GM04503 (cell line): Measurements from ENCODE around the gene SLC25A21.

Experiments
- DNase-seq: peaks from one replicate; pipeline ENCODE4 v3.0.0-alpha.2; 2012; ENCODE audit warnings: low read depth

SLC25A21 gene

DNA sequence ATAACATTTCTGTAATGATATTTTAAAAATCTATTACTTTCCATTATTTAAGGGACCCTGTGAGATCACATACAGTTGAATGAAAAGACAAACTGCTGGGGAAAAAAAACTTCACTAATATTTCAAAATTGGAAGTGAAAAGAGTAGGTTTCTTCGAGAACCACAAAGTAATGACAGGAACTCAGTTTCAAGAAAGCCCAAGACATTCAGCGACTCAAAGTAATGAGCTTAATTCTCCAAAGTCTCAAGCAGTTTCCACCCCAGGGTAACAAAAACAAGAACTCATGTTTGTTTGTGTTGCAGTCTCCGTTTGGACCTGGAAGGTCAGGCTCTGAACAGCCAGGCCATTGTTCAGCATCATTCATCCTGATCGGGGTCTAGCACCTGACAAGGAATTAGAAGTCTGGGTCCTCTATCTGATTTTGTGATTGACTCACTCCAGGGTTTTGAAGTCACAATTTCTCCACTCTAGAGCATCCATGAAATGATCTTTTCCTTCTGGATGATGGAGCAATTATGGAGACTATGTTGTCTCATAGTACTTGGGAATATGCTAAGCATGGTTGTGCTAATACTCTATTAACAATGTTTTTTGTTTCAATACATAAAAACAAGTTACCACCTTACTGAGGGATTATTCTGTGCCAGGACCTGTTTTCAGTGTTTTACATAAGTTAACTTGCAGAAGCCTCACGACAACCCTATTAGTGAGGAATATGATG lies 126.9 kb downstream of the SLC25A21 start:
- no peak for DNase-seq

DNA sequence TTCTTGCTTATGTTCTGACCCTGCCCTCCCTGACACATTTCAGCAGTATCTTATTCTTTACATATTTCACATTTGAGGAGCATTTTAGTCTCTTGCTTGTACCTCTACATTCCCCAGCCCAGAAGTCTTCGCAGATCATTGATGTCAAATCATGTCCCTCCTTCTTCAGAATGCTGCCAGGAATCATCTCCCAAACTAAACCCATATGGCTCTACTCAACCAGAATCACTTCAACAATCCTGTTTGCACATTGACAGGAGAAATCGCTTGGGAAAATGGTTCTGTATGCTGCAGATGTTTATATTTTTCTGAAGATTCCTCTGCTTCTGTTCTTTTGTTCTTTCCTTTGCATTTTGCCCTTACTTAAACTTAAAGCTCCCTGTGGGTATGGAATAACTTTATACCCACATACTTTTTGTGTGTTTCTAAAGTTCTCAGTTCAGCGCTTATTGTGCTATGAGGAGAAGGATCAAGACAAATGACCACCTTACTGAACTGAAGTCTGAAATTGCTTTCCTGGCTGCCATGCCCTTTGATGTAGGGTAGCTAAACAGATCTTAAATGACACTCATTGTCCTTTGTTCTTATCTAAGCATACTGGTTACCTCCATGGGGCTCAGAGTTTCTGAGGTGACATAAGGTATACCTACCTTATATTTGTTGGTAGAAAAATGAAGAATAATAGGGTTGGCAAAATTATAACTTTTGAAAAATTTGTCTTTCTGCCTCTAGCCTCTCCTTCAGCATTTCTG lies 134.6 kb downstream of the SLC25A21 start:
- no peak for DNase-seq

DNA sequence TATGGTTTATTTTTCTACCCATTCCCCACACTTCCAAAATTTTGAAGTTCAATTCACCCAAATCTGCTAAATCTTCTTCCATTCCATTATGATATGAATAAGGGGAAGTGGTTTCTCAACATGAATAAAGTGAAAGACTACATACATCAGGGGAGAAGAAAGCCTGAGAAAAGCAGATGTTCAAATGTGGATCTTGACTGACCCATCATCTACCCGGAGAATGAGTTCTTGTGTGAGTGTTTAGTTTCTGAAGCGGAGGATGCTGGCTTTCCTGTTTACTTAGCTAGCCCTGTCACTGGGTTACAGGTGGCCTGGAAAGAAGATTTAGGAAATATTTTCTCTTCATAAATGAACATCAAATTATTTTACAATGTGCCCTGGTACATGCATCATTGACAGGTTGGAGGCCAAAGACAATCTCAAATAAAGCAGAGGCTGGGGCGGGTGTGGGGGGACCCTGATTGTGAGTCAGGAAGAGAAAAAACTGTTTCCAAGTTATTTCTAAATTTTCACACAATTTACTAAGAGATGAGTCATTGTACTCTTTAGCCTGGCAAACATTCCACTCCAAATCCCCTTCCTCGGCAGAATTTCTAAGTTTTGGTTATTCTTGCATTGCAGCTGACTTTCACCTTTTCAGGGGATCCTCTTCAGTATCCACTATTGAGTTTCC lies 135.6 kb downstream of the SLC25A21 start:
- no peak for DNase-seq

DNA sequence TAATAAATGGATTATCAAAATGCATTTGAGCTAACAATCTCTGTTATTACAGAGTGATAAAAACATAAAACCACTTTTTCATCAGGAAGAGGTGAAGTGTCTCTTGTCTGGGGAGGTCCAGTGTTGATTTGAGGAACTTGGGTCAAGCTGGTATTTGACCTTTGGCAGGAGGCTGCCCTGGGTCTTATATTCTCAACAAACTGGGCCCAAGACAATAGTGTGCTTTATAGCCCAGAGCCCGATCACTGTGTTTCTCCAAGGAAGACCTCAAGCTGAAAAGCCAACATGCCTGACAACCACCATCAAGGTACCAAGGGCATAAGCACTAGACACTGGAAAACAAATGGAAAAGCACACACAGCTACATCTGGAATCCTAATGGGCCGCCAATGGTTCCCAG lies 137.0 kb downstream of the SLC25A21 start:
- DNase-seq = no peak

DNA sequence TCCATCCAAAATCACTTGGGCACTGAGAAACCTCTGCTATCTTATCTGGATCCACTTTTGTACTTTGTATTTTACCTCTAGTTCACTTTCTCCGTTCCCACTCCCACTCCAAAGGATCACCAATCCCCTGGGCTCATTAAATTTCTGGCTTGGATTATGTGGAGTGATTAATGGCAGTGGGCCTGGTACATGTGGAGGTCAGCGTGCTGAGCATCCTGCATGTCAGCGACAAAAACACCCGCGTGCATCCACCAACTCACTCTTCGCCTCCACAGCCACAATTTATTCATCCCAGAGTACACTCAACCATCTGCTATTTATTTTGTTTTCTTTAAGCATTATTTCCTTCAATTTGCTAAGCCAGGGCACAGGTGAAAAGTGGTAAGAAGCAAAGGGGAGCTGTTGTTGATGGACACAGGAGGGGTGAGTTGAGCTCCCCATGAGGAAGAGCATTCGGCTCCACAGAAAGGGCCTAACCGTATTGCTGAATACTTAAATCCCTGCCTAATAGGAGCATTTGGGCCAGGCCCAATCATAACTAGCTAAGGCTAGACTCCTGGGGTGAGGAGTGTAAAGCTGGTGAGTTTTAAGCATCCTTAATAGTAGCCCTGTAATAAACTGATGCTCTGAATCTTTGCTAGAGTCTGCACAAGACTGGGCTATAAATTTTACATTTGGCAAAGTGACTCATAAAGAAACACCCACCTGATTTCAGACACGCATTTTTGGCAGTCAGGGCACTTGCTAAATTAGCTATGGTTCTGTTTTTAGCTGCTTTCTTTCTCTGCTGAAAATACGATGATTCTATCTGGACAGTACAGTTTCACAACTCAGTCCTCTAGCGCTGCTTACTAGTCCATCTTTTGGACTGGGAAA lies 137.8 kb downstream of the SLC25A21 start:
- DNase-seq = peak; percentile 28

DNA sequence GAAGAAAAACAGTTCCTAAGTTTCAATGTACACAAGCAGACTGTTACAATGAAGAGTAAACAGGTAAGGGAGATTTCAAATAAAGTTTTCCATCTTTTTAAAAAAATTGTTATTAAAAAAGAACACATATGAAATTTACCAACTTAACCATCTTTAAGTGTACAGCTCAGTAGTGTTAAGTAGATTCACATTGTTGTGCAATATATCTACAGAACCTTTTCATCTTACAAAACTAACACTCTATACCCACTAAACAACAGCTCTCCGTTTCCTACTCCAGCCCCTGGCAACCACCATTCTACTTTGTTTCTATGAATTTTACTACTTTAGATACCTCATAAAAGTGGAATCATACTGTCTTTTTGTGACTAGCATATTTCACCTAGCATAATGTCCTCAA lies 139.5 kb downstream of the SLC25A21 start:
- DNase-seq = no peak

DNA sequence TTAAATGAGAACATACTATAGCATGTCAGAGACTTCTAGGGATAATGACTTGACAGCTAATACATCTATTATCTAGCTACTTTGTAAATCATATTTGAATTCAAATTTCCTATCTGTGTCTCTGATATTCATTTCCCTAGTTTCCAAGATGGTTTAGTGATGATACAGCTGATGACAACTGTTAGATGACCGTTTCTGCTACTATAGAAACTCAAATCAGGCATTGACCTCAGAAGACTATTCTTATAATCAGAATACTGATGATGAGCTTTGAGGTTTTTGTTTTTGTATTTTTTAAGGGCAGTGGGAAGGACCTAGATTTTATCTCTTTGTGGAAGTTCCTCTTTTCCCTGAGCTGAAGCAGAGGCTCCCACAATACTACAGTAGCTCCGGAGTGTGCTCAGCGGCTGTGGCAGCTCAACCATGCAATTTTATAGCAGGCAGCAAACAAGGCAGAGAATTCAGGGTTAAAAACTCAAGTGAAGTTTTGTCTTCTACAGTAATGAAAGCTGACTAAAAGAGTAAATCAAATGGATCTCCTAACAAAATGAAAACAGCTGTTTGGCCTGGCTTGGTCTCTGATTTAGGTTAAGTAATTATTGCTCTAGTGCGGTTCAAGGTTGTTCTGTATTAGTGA lies 145.1 kb downstream of the SLC25A21 start:
- no peak for DNase-seq

DNA sequence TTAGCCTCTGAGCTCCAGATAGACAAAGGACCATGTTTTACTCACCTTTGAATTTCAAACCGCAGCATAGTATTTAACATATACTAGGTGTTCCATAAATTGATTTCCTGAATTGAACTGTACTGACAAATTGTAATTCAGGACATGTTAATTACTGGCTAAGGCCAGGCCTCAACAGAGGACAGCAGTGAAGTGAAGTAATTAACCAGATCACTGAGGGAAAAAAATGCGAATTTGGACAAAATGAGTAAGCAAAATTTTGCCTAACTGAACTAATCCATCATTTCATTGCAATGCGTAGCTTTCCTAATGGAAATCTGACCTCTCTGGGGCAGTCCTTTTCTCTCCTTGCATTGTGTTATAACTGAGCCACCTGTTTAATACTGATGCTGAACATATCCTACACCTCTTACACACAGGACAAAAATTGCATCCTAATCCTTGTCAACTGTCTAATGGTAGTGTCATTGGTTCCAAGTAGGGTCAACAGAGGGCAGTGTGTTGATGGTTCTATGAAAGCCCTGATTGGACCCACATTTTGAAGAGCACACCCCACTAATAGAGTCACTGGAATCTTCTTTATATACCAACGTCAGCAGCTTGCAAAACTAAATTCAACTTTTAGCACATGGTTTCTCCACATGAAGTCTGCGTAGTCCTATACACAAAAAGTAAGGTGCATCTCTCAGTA lies 148.4 kb downstream of the SLC25A21 start:
- DNase-seq = no peak

DNA sequence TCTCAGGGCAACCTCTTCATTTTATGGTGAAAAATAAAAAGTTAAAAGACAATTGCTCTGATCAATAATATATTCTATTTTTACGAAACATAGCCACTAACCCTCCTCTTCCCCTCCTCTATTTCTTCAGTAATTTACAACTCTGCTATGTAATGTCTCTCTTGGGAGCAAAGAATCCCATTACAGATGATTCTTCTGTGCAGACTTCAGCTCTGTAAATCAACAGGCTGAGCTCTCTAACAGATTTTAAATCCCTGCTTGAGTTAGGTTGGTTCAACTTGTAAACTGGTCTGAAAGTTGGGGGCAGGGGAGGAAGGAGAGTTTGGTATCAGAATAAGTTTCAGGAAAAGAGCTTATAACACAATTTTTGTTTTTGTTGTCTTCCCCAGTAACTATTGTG lies 151.0 kb downstream of the SLC25A21 start:
- DNase-seq = no peak

DNA sequence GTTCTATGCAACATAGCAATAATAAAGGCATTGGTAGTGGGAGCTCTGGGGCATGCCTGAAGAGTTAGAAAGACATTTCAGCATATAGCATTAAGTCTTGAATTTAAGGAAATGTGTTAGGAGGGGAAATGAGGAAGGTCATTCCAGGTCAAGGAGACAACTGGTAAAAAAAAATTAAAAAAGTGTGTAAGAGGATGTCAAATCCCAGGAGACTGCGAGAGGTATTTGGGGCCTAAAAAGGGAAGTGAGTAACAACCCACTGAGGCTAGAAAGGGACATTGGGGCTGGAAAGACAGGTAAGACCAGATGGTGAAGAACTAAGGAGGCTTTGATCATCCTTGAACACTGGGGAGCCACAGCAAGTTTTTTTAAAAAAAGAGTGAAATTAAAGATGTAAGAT lies 152.9 kb downstream of the SLC25A21 start:
- no peak for DNase-seq

DNA sequence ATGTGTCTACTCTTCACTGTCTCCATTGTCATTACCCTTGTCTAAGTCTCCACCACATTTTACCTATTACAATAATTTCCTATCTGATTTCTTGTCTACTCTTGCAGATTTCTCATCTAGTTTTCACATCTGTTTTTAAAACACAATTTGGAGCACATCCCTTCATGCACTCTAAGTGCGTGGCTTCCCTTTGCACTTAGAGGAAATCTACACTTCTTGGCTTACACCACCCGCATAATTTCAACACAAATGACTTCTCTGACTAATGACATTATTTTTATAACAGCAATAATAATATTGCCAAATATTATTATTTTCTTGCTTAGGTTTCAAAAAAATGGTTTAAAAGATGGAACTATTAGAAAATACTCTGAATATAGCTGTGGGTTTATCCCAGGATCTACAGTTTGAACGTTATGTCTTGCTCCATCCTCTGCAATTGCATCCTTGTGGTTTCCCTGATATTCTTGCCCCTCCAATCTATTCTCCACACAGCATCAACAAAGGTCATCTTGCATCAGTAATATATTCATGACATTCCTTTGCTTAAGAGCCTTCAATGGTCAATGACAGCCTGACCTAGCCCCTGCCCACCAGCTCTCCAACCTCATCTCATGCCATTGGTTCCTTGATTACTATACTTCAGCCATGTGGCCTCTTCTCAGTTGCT lies 153.7 kb downstream of the SLC25A21 start:
- no peak for DNase-seq

DNA sequence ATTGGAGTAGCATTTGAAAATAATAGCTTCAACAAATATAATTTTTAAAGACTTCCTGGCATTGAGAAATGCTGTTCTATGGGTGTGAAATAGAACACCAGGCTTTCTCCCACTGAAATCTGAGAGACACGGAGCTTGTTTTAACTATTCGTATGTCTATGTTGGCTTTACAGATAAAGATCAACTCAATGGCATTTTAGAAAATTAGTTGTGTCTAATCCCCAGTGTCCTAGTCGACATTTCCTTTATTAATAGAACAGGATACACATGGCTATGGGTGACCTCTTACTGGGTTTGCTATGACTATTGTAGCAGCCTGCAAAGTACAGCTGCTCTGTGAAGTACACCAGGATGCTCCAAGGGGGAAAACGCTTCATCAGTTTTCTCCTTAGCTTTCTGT lies 159.3 kb downstream of the SLC25A21 start:
- DNase-seq = no peak

DNA sequence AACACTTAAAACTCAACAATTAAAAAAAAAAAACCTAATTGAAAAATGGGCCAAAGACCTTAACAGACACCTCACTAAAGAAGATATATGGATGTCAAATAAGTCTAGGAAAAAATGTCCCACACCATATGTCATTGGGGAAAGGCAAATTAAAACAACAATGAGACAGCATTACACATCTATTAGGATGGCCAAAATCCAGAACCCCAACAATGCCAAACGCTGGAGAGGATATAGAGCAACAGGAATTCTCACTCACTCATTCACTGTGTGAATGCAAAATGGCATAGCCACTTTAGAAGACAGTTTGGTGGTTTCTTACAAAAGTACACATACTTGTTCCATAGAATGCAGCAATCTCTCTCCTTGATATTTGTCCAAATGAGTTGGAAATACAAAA lies 173.7 kb downstream of the SLC25A21 start:
- DNase-seq = no peak

DNA sequence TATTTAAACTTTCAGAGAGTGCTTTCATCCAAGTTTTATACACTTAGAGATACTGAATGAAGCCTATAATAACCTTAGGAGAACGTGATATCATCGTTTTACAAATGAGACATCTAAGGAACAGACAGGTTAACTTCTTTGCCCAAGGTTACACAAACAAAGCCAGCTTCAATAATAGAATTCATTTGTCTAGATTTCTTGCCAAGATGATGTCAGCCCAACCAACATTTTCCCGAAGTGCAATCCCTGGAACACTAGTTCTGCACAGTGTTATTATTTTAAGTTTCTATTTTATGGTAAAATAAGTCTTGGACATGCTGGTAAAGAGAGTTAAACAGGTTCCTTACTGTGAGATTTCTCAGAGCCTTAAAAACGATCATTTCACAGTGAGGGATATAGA lies 174.6 kb downstream of the SLC25A21 start:
- DNase-seq = no peak

DNA sequence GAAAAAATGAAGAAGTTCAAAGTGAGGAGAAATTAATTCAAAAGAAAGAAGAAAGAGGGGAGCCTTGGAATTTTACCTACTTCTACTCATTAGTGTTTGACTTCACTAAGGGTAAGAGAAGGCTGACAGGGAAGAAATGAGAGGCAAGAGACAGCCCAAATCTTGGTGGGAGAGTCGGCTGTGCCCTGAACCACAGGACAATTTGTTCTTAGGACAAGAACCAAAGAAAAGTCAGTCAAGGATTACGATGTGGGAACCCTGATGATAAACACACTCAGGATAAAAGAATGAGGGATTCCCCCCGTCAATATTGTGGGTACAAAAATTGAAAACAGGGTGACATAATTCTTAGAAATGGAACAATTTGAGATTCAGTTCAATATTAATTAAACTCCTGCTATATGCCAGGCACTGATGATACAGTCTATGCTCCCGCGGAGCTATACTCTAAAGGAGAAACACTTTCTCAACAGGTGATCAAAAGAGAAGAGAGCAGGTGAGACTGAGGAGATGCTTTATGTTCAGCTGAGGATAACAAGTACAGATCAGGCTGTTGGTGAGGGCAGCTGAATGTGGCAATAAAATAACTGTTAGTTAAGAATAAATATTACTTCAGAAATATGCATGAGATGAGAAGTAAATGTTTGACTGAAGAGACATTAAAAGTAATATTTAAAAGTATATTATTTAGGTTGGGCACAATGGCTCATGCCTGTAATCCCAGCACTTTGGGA lies 175.4 kb downstream of the SLC25A21 start:
- no peak for DNase-seq

DNA sequence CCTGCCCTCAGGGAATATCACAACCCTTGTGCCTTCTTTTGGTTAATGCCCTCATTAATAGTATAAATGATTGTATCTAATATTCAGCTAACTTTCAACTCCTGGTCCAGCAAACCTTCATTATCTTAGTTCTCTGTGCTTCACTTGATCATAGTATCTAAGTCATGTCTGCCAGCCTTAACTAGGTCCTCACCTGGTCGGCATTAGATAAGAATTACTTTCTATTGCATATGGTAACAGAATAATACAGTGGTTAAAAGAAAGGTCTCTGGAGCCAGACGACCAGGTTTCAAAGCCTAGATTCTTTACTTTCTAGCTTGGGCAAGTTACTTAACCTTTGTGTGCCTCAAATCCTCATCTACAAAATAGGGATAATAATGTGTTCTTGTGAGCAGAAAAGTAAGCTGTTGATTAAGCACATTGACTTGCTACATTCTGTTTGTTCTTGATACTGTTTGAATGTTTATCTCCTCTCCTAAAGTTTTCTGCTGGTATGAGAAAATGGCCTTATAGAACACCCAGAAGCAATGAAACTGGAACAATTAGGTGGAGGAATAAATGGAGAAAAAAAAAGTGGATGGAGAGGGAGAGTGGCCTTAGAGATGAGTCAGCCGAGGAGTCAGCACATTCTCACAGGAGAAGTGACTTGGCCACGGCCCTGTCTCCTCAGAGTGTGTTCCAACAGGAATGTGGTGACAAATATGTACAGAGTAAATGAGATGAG lies 176.1 kb downstream of the SLC25A21 start:
- DNase-seq = peak; percentile 27

DNA sequence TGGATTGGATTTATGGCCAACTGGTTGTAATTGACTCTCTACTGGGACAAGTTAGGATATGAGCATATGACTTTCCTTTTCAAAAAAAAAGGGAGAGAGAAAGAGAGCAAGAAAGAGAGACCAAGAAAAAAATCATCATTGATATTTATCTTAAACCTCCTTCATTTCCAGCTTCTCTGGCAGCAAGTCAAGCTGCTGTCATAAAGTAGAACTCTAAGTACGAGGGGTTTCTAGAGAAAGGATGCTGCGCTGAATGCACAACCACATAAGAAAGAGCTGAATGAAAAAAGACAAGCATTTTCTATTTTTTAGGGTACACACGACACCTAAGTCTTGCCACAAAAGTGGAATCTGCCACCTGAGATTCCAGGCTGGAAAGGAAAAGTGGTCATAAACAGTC lies 182.6 kb downstream of the SLC25A21 start:
- DNase-seq = no peak

DNA sequence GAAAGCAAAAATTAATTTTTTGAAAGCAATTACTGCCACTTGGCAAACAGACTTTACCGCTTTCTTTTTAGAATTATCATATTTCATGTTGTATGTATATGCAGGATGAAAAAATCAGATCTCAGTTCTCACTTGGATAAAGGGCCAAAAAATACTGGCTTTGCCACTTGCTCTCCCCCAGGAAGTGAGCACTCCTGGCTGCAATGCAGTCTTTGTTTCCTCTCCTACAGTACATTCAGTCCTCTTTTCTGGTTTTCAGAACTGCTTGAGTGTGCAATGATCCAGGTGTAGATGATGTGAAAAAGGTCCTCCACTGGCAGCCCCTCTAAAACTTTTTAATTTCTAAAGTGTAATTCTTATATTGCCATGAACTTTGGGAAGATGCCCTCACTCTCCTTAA lies 183.4 kb downstream of the SLC25A21 start:
- DNase-seq = no peak

DNA sequence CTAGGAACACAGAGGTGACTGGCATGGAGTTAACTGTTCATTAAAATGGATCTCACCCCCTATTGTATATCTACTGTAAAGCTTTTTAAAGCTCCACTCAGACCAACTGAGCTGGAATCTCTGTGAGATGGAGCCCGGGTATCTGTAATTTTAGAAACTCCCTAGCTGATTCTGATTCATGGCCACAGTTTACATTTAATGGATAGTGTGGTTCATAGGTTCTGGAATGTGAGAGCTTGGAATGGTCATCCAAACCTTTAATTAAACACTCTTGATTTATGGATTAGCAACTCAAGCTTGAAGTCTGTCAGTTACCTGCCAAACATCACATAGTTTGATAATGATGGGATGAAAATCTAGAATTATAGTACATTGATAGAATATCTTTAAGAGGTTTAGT lies 183.8 kb downstream of the SLC25A21 start:
- no peak for DNase-seq
